Loucy (cell line): ENCODE measurements around the gene RD3L.
"Not testable (repeated sequence)": the region's sequence is repeated elsewhere in the genome, so short reads cannot be mapped to it uniquely, and the experiment has no call there.

Experiments used
- H2AFZ ChIP-seq: fragments of 200-600 bp; sonication (generic); 2 replicates; pipeline ENCODE4 v1.6.0; 2016; ENCODE audit warnings: antibody characterized with exemption, mild to moderate bottlenecking, low read length, moderate library complexity
- H3F3A ChIP-seq: fragments of 200-600 bp; 2 replicates; pipeline ENCODE4 v1.6.0; 2016; ENCODE audit warnings: antibody characterized with exemption, low read depth, mild to moderate bottlenecking
- H3K27me3 ChIP-seq: fragments of 200-600 bp; sonication (generic); 2 replicates; pipeline ENCODE4 v1.6.1; 2014; ENCODE audit warnings: low read length, mild to moderate bottlenecking; ENCODE audit not compliant: insufficient read depth, poor library complexity, severe bottlenecking
- H3K36me3 ChIP-seq: fragments of 200-600 bp; sonication (generic); 2 replicates; pipeline ENCODE4 v1.6.1; 2016; ENCODE audit warnings: low read length; ENCODE audit not compliant: insufficient read depth
- H3K4me1 ChIP-seq: fragments of 200-600 bp; sonication (generic); 2 replicates; pipeline ENCODE4 v1.5.1; 2014; ENCODE audit warnings: low read length, mild to moderate bottlenecking; ENCODE audit not compliant: insufficient read depth, poor library complexity, severe bottlenecking
- H3K4me2 ChIP-seq: fragments of 200-600 bp; sonication (generic); 2 replicates; pipeline ENCODE4 v1.6.0; 2014; ENCODE audit warnings: antibody characterized with exemption, low read length, low read depth, mild to moderate bottlenecking; ENCODE audit not compliant: poor library complexity, severe bottlenecking
- H3K4me3 ChIP-seq: fragments of 200-600 bp; sonication (generic); 2 replicates; pipeline ENCODE4 v1.5.1; 2014; ENCODE audit warnings: low read length, mild to moderate bottlenecking, mixed read lengths; ENCODE audit not compliant: poor library complexity, severe bottlenecking
- H3K79me2 ChIP-seq: fragments of 200-600 bp; sonication (generic); 2 replicates; pipeline ENCODE4 v1.6.1; 2014; ENCODE audit warnings: low read length; ENCODE audit not compliant: insufficient read depth
- H3K9ac ChIP-seq: fragments of 200-600 bp; sonication (generic); 2 replicates; pipeline ENCODE4 v1.6.0; 2014; ENCODE audit warnings: mild to moderate bottlenecking, low read depth, low read length, moderate library complexity; ENCODE audit not compliant: poor library complexity, severe bottlenecking
- H3K9me2 ChIP-seq: fragments of 200-600 bp; sonication (generic); replicated peaks from 2 replicates; pipeline ENCODE4 v1.6.1; 2016; ENCODE audit warnings: low read depth, low read length, mixed read lengths
- H3K9me3 ChIP-seq: fragments of 200-600 bp; sonication (generic); 2 replicates; pipeline ENCODE4 v1.6.1; 2014; ENCODE audit warnings: mild to moderate bottlenecking, antibody characterized with exemption, low read length, low read depth; ENCODE audit not compliant: insufficient read depth
- H4K20me1 ChIP-seq: fragments of 200-600 bp; sonication (generic); 2 replicates; pipeline ENCODE4 v1.6.0; 2014; ENCODE audit warnings: antibody characterized with exemption, low read length, mild to moderate bottlenecking; ENCODE audit not compliant: insufficient read depth, poor library complexity, severe bottlenecking
- EZH2phosphoT487 ChIP-seq: fragments of 200-600 bp; IDR thresholded peaks from 2 replicates; pipeline ENCODE4 v1.6.1; 2018; ENCODE audit warnings: antibody characterized with exemption, mild to moderate bottlenecking, moderate library complexity, borderline replicate concordance
- TF ChIP-seq, protein P1 (sequence below): fragments of 200-600 bp; sonication (generic); conservative IDR thresholded peaks from 2 replicates; pipeline ENCODE4 v1.5.1; 2014; ENCODE audit warnings: mild to moderate bottlenecking, antibody characterized with exemption, low read length

Gene RD3L

DNA sequence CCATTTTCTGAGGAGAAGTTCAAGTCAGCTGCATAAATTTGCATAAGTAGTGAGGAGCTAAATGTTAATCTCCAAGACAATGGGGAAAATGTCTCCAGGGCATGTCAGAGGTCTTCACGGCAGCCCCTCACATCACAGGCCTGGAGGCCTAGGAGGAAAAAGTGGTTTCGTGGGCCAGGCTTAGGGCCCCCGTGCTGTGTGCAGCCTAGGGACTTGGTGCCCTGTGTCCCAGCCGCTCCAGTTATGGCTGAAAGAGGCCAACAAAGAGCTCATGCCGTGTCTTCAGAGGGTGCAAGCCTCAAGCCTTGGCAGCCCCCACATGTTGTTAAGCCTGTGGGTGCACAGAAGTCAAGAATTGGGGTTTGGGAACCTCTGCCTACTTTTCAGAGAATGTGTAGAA, 41.9 kb upstream of the RD3L start:
- Histone ChIP-seq H2AFZ (no peak overlapping the region), H3K79me2 (no peaks in the 10 kb centered on the region), H3K4me1 (no peaks in the 10 kb centered on the region), H3K9me3 (peaks cover 13% of the 10 kb centered on the region; the same call in 1 of the 2 replicates), H3K27me3 (no peaks in the 10 kb centered on the region), H3K9ac (no peak overlapping the region), H3F3A (no peaks in the 10 kb centered on the region), H3K36me3 (no peaks in the 10 kb centered on the region), H4K20me1 (no peaks in the 10 kb centered on the region), H3K4me3 (no peak overlapping the region), H3K9me2 (no peaks in the 10 kb centered on the region), H3K4me2 (no peak overlapping the region)
- TF ChIP-seq, protein P1, sequence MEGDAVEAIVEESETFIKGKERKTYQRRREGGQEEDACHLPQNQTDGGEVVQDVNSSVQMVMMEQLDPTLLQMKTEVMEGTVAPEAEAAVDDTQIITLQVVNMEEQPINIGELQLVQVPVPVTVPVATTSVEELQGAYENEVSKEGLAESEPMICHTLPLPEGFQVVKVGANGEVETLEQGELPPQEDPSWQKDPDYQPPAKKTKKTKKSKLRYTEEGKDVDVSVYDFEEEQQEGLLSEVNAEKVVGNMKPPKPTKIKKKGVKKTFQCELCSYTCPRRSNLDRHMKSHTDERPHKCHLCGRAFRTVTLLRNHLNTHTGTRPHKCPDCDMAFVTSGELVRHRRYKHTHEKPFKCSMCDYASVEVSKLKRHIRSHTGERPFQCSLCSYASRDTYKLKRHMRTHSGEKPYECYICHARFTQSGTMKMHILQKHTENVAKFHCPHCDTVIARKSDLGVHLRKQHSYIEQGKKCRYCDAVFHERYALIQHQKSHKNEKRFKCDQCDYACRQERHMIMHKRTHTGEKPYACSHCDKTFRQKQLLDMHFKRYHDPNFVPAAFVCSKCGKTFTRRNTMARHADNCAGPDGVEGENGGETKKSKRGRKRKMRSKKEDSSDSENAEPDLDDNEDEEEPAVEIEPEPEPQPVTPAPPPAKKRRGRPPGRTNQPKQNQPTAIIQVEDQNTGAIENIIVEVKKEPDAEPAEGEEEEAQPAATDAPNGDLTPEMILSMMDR: no peak
- TF ChIP-seq EZH2phosphoT487: no peak

DNA sequence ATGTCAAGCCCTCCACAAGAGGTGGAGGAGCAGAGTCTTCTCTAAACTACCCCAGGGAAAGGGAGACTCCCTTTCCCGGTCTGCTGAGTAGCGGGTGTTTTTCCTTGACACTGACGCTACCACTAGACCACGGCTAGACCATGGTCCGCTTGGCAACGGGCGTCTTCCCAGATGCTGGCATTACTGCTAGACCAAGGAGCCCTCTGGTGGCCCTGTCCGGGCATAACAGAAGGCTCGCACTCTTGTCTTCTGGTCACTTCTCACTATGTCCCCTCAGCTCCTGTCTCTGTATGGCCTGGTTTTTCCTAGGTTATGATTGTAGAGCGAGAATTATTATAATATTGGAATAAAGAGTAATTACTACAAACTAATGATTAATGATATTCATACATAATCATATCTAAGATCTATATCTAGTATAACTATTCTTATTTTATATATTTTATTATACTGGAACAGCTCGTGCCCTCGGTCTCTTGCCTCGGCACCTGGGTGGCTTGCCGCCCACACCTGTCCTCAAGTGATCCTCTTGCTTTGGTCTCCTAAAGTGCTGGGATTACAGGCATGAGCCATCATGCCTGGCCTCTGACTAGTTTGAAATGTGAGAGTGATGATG, 38.4 kb upstream of the RD3L start:
- not testable (repeated sequence) for H2AFZ ChIP-seq, H3K9me2 ChIP-seq, H3K9me3 ChIP-seq, H3K36me3 ChIP-seq, H3K79me2 ChIP-seq, H4K20me1 ChIP-seq, H3F3A ChIP-seq, H3K4me2 ChIP-seq, H3K9ac ChIP-seq, H3K27me3 ChIP-seq, H3K4me3 ChIP-seq, H3K4me1 ChIP-seq
- TF ChIP-seq, protein P1: peak; percentile 42

DNA sequence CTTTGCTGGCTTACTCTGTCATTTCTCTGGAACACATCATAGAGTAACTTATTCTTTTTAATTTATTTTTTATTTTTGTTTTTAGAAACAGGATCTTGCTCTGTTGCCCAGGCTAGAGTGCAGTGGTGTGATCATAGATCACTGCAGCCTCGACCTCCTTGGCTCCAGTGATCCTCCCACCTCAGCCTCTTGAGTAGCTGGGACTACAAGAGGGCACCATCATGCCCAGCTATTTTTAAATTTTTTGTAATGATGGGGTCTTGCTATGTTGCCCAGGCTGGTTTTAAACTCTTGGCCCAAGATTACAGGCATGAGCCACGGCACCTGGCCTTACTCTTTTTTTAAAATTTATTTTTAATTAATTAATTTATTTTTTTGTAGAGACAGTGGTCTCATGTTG, 32.2 kb upstream of the RD3L start:
- Histone ChIP-seq H3K27me3 (no peaks in the 10 kb centered on the region), H3K4me2 (no peak overlapping the region), H3K9me3 (no peaks in the 10 kb centered on the region), H3K9me2 (no peaks in the 10 kb centered on the region), H2AFZ (no peak overlapping the region), H3K4me1 (no peaks in the 10 kb centered on the region), H3K79me2 (no peaks in the 10 kb centered on the region), H4K20me1 (no peaks in the 10 kb centered on the region), H3K36me3 (no peaks in the 10 kb centered on the region), H3K4me3 (no peak overlapping the region), H3K9ac (no peak overlapping the region), H3F3A (no peaks in the 10 kb centered on the region)
- TF ChIP-seq, protein P1: no peak
- no peak for TF ChIP-seq EZH2phosphoT487
